WERI-Rb-1 (cell line): Measurements from ENCODE around the gene METTL26.

Experiments
- DNase-seq: peaks from one replicate; pipeline ENCODE4 v3.0.0-alpha.2; 2020
- H3K27ac ChIP-seq: fragments of 250-450 bp; sonication (Bioruptor Pico); 2 replicates; pipeline ENCODE4 v1.5.1; 2020; ENCODE audit warnings: mild to moderate bottlenecking, moderate library complexity
- H3K27me3 ChIP-seq: fragments of 250-450 bp; sonication (Bioruptor Pico); 2 replicates; pipeline ENCODE4 v1.5.1; 2021; ENCODE audit warnings: mild to moderate bottlenecking, low read depth, moderate library complexity; ENCODE audit not compliant: insufficient read depth, severe bottlenecking
- H3K36me3 ChIP-seq: fragments of 250-450 bp; sonication (Bioruptor Pico); 2 replicates; pipeline ENCODE4 v1.5.1; 2020; ENCODE audit warnings: mild to moderate bottlenecking, moderate library complexity
- H3K4me3 ChIP-seq: 2 replicates; pipeline ENCODE4 v1.5.1; 2011; ENCODE audit warnings: low read depth, mild to moderate bottlenecking, control low read depth, low read length
- H3K9me3 ChIP-seq: fragments of 250-450 bp; sonication (Bioruptor Pico); 2 replicates; pipeline ENCODE4 v1.5.1; 2021; ENCODE audit warnings: mild to moderate bottlenecking, moderate library complexity; ENCODE audit not compliant: severe bottlenecking
- TF ChIP-seq, protein P1 (sequence below): IDR thresholded peaks from 2 replicates; pipeline ENCODE4 v1.5.1; 2011; ENCODE audit warnings: low read depth, mild to moderate bottlenecking, control low read depth, inconsistent platforms, low read length

The METTL26 gene

DNA sequence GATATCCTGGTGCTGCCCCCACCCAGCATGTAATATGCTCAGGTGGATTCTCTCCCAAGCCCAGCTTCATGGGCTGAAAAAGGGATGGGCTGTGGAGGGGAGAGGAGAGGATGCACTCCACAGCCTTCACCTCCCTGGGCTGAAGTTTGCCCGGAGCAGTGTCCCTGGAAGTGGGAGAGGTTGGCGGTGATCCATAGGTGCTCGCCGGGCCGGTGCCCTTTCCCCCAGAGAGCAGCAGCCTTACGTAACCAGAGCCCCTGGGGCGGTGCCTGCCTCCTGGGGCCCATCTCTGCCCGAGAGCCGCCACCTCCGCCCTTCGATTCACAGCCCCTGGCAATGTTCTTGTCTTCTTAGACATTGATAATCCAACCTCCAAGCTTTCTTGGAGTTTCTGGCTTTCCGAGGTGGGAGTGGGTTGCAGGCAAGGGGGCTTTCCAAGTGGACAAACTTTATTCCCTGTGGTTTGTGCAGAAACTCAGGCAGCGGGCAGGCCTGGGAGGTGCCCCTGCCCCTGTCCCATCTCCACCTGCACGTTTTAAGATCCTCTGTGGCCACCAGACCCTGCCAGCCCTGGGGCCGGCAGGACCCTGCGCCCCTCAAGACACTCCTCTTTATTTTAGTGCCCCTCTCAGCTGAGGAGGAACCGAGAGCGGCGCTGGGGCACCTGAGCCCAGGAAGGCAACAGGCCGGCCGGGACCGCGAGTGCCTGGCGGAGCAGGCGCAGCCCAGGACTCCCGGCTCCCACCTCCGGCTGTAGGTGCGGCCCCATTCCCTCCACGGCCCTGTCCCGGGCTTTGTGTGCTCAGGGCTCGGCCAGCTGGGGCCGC lies 10.0 kb upstream of the METTL26 start:
- DNase-seq: no peak
- H3K27ac ChIP-seq: no peak overlapping the region
- no peaks in the 10 kb centered on the region for H3K27me3 ChIP-seq
- TF ChIP-seq, protein P1, sequence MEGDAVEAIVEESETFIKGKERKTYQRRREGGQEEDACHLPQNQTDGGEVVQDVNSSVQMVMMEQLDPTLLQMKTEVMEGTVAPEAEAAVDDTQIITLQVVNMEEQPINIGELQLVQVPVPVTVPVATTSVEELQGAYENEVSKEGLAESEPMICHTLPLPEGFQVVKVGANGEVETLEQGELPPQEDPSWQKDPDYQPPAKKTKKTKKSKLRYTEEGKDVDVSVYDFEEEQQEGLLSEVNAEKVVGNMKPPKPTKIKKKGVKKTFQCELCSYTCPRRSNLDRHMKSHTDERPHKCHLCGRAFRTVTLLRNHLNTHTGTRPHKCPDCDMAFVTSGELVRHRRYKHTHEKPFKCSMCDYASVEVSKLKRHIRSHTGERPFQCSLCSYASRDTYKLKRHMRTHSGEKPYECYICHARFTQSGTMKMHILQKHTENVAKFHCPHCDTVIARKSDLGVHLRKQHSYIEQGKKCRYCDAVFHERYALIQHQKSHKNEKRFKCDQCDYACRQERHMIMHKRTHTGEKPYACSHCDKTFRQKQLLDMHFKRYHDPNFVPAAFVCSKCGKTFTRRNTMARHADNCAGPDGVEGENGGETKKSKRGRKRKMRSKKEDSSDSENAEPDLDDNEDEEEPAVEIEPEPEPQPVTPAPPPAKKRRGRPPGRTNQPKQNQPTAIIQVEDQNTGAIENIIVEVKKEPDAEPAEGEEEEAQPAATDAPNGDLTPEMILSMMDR: no peak
- no peaks in the 10 kb centered on the region for H3K9me3 ChIP-seq
- no peak overlapping the region for H3K4me3 ChIP-seq
- peaks cover 9% of the 10 kb centered on the region for H3K36me3 ChIP-seq

DNA sequence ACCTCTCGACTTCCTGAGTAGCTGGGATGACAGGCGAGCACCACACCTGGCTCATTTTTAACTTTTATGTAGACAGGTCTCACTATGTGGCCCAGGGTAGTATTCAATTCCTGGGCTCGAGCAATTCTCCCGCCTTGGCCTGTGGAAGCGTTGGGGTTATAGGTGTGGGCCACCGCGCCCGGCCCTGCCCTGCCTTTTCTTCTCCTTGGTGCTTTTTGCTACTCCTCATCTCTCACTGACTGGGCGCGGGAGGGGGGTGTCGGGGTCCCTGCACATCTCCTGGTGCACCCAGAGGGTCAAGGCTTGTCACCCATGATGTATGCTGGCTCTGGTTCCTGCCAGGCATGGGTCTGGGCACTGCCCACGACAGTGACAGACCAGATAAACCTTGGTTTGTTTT lies 8.5 kb upstream of the METTL26 start:
- DNase-seq: no peak
- TF ChIP-seq, protein P1: no peak
- Histone ChIP-seq H3K9me3 (no peaks in the 10 kb centered on the region), H3K4me3 (no peak overlapping the region), H3K36me3 (no peaks in the 10 kb centered on the region; the same call in 1 of the 2 replicates), H3K27ac (no peak overlapping the region), H3K27me3 (no peaks in the 10 kb centered on the region)

DNA sequence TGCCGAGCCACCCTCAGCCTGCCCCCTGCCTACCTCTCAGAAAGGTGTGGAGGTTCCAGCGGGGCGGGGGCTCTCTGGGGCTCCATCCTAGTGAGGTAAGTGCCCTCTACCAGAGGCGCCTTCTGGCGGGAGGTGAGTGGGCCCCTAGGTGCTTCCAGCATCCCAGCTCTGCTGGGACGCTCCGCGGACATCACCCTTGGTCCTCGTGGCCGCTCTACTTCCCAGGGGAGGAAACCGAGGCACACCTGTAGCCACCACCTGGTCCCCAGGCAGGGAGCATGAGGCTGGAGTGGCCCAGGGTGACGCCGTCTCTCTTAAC lies 6.9 kb upstream of the METTL26 start:
- H3K27me3 ChIP-seq: no peaks in the 10 kb centered on the region
- no peaks in the 10 kb centered on the region for H3K9me3 ChIP-seq
- H3K36me3 ChIP-seq: no peaks in the 10 kb centered on the region; the same call in 1 of the 2 replicates
- H3K4me3 ChIP-seq: no peak overlapping the region
- DNase-seq: no peak
- no peak overlapping the region for H3K27ac ChIP-seq
- TF ChIP-seq, protein P1: no peak

DNA sequence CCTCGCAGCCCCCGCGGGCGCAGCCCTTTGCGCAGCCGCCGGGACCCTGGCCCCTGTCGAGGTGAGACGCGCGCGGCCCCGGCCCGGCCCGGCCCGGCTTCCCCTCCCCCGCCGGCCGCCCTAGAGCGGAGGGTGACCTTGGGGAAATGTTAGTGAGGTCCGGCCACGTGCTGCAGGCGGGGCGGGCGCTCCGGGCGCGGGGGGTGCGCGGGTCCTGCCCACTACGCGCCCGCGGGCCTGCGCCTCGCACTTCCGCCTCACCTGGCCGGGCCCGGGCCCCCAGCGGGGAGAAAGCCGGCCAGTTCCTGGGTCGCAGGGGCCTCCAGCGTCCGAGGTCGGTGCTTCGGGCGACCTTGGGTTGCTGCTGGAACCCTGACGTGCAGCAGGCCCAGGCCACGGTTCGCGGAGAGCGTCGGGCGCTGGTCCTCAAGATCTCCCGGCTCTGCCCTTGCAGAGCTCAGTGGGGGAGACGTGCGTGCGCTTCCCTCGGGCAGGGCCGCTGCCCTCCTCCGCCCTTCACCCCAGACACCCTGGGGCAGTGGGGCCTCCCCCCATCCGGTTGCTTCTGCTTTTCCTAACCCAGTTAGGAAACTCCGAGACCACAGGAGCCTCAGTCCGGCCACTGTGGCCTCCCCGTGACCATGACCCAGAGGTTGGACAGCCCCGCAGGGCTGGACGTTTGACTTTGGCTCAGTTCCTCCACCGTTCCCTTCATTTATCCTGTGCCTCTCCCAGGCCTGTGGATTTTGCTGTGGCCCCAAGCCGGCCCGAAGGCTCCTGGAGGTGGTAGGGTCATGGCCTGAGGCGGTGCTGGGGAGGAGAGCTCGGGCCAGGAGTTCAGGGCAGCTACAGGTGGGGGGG lies 6.3 kb upstream of the METTL26 start:
- Histone ChIP-seq H3K27me3 (no peaks in the 10 kb centered on the region), H3K36me3 (no peaks in the 10 kb centered on the region; the same call in 1 of the 2 replicates), H3K9me3 (no peaks in the 10 kb centered on the region), H3K4me3 (peak overlapping the region; percentile 58), H3K27ac (peak overlapping the region; percentile 27; the same call in 1 of the 2 replicates)
- DNase-seq: peak; percentile 42
- TF ChIP-seq, protein P1: no peak

DNA sequence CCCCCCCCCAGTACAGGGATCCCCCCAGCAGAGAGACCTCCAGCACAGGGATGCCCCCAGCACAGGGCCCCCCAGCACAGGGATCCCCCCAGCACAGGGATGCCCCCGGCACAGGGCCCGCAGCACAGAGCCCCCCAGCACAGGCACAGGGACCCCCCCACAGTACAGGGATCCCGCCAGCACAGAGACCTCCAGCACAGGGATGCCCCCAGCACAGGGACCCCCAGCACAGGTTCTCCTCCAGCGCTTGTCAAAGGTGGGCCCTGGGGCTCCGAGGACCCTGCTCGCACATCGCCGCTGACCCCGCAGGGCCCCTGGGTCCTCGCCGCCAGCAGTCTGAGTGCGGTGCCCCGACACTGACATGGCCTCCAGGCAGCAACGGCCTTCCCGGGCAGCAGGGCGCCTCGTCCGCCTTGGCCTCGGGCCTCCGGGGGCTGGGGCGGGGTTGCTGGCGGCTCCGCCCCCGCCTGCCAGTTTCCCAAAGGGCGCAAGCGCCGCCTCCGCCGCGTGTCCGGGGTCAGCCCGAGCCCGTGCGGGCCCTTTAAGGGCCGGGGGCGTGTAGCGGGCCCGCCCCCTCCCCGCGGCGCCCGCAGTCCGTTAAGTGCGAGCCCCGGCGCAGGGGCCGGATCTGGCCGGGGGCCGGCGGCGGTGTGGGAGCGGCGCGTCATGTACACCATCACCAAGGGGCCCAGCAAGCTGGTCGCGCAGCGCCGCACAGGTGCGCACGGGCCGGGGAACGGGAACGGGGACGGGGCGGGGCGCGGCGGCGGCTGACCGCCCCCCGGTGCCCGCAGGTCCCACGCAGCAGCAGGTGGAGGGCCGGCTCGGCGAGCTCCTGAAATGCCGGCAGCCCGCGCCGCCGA lies 5.5 kb upstream of the METTL26 start, which contains the start of gene MCRIP2:
MCRIP2 (plus strand) TSS at position 503 of the 863 bp plus-strand sequence; CDS start at position 667, 164 bp downstream.
- Histone ChIP-seq H3K4me3 (peak within 1 kb of the TSS; percentile 58), H3K36me3 (no peaks in the 10 kb centered on the region; the same call in 1 of the 2 replicates), H3K9me3 (no peaks in the 10 kb centered on the region), H3K27ac (peak within 1 kb of the TSS; percentile 80), H3K27me3 (no peaks in the 10 kb centered on the region)
- TF ChIP-seq, protein P1: no peak
- DNase-seq: peak; percentile 85
